Astrocyte of the cerebellum (primary cell): ENCODE results near the gene SNN.
A peak's percentile ranks its signal among the peaks of the same experiment; 100 is the strongest.

Experiments
- DNase-seq: peaks from one replicate; pipeline ENCODE4 v3.0.0-alpha.2; 2011; ENCODE audit warnings: low read depth
- H3K4me3 ChIP-seq: 2 replicates; pipeline ENCODE4 v1.5.1; 2011; ENCODE audit warnings: mild to moderate bottlenecking, low read depth, low read length, moderate library complexity
- CTCF ChIP-seq: IDR thresholded peaks from 2 replicates; pipeline ENCODE4 v1.5.1; 2012; ENCODE audit warnings: low read length, low read depth, moderate library complexity, mild to moderate bottlenecking; ENCODE audit errors: missing control alignments
- in situ Hi-C: cut with HindIII; loops from 2 replicates; pipeline ENCODE4 v1.10.0; 2017; ENCODE audit warnings: low sequenced_read_pairs

The SNN gene

GRCh38 chr16:11655655-11656054 lies 12.6 kb upstream of the SNN start:
- H3K4me3 ChIP-seq: no peak overlapping the region
- TF ChIP-seq CTCF: no peak
- in situ Hi-C loops: no loop called here
- DNase-seq: no peak

- no peak for DNase-seq
- in situ Hi-C loops: no loop called here
- no peak overlapping the region for H3K4me3 ChIP-seq
- no peak for TF ChIP-seq CTCF
Measured at GRCh38 chr16:11657556-11657955, 10.7 kb upstream of the SNN start.

GRCh38 chr16:11658896-11659708 lies 9.2 kb upstream of the SNN start:
- no peak overlapping the region for H3K4me3 ChIP-seq
- no peak for TF ChIP-seq CTCF
- peak; percentile 42 for DNase-seq
- in situ Hi-C loops: no loop called here

GRCh38 chr16:11660565-11660964 lies 7.7 kb upstream of the SNN start:
- no peak overlapping the region for H3K4me3 ChIP-seq
- DNase-seq: no peak
- TF ChIP-seq CTCF: no peak
- in situ Hi-C loops: no loop called here

- no peak for DNase-seq
- TF ChIP-seq CTCF: no peak
- H3K4me3 ChIP-seq: no peak overlapping the region
- in situ Hi-C loops: no loop called here
Measured at GRCh38 chr16:11662582-11662981, 5.7 kb upstream of the SNN start.

GRCh38 chr16:11665071-11665491 lies 3.2 kb upstream of the SNN start:
- TF ChIP-seq CTCF: no peak
- no peak overlapping the region for H3K4me3 ChIP-seq
- in situ Hi-C loops: no loop called here
- no peak for DNase-seq
